ENCODE results near the gene UBASH3A. TPM values are rescaled to one million over a fixed set of nuclear protein-coding genes. Genes with fewer than 3 reads are reported as not detected.

Gene UBASH3A
- total RNA-seq, 5 donors from 2014 or later (not counting 1 experiment from before 2014, with no cell fraction given) = 59.1 to 98.8 (median 80.5) TPM

- Histone ChIP-seq H3K4me1 (ENCODE audit: control insufficient read depth in 1 of 2, extremely low read depth in 1 of 2, insufficient read depth in 2 of 2, low read length in 2 of 2) (peaks cover 5 to 8% of the 10 kb centered on the region in 2 experiments), H3K4me3 (ENCODE audit: control insufficient read depth in 1 of 2, extremely low read depth in 1 of 2, low read length in 1 of 2) (no peak overlapping the region), H3K36me3 (ENCODE audit: control insufficient read depth in 2 of 2, extremely low read depth in 1 of 2, insufficient read depth in 1 of 2, low read length in 1 of 2) (no peaks in the 10 kb centered on the region), H3K27me3 (replicated peaks in 1 of 2; ENCODE audit: control insufficient read depth in 2 of 2, extremely low read depth in 1 of 2, insufficient read depth in 2 of 2, low read length in 1 of 2) (peaks cover 0 to 40% of the 10 kb centered on the region in 2 experiments), H3K27ac (ENCODE audit: low read length) (no peak overlapping the region), H3K9me3 (no peaks in the 10 kb centered on the region)
- no peaks in the 10 kb centered on the region for H3K36me3 Mint-ChIP-seq
- ATAC-seq (replicated peaks in 1 of 4) (peak in 1 of 4 experiments; percentile 43), DNase-seq (peak in 1 of 35 experiments; percentile 23)
- H3K4me1 Mint-ChIP-seq = peaks cover 10 to 14% (median 12%) of the 10 kb centered on the region in 3 donors
- POLR2A ChIA-PET = no interaction called here
- no peaks in the 10 kb centered on the region for H3K9me3 Mint-ChIP-seq
- CTCF ChIA-PET = no interaction called here
- peaks cover 0 to 2% of the 10 kb centered on the region in 2 donors for H3K27me3 Mint-ChIP-seq
- peak overlapping the region in 1 of 2 donors; percentile 39 for H3K27ac Mint-ChIP-seq
- 60% methylated on average over 19 of the region's 25 CpGs for WGBS (ENCODE audit: insufficient coverage)
- no peak overlapping the region for H3K4me3 Mint-ChIP-seq
These were observed 30.4 kb upstream of the UBASH3A start for GRCh38 chr21:42373196-42373907.

GRCh38 chr21:42373908-42374455 is 29.7 kb upstream of the UBASH3A start:
- no peaks in the 10 kb centered on the region for H3K36me3 ChIP-seq (ENCODE audit: control insufficient read depth in 2 of 2, extremely low read depth in 1 of 2, insufficient read depth in 1 of 2, low read length in 1 of 2)
- H3K9me3 ChIP-seq = no peaks in the 10 kb centered on the region
- ATAC-seq (replicated peaks in 1 of 4) (no peak), DNase-seq (no peak)
- peaks cover 10 to 14% (median 12%) of the 10 kb centered on the region in 3 donors for H3K4me1 Mint-ChIP-seq
- peaks cover 0 to 2% of the 10 kb centered on the region in 2 donors for H3K27me3 Mint-ChIP-seq
- ChIA-PET CTCF (interaction anchor here in 1 of 2 donors (1.0 kb wide), 1 partner anchor 19 kb away, joined by 3 read pairs; no protein-coding TSS in a partner anchor), POLR2A (no interaction called here)
- H3K4me1 ChIP-seq (ENCODE audit: control insufficient read depth in 1 of 2, extremely low read depth in 1 of 2, insufficient read depth in 2 of 2, low read length in 2 of 2) = peaks cover 5 to 8% of the 10 kb centered on the region in 2 experiments
- 90% methylated on average over 15 of the region's 16 CpGs for WGBS (ENCODE audit: insufficient coverage)
- H3K9me3 Mint-ChIP-seq = no peaks in the 10 kb centered on the region
- no peak overlapping the region for H3K4me3 ChIP-seq (ENCODE audit: control insufficient read depth in 1 of 2, extremely low read depth in 1 of 2, low read length in 1 of 2)
- no peak overlapping the region for H3K27ac ChIP-seq (ENCODE audit: low read length)
- H3K36me3 Mint-ChIP-seq = no peaks in the 10 kb centered on the region
- no peak overlapping the region for H3K4me3 Mint-ChIP-seq
- H3K27me3 ChIP-seq (replicated peaks in 1 of 2; ENCODE audit: control insufficient read depth in 2 of 2, extremely low read depth in 1 of 2, insufficient read depth in 2 of 2, low read length in 1 of 2) = peaks cover 0 to 40% of the 10 kb centered on the region in 2 experiments
- H3K27ac Mint-ChIP-seq = no peak overlapping the region

DNA sequence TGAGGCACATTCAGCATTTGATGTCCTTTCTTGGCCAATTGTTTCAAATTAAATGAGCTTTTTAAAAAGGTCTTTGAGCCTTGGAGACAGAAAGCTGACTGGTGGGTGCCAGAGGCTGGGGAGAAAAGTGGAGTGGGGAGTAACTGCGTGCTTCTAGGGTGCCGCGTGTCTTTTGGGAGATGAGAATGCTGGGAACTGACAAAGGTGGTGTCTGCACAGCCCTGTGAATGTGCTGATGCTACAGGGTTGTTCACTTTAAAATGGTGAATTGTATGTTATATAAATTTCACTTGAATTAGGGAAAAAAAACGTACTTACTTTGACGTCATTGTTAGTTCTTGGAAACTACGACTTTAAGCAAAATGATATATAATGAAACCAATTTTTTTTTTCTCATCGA is 29.2 kb upstream of the UBASH3A start:
- H3K36me3 Mint-ChIP-seq = no peaks in the 10 kb centered on the region
- WGBS (ENCODE audit: insufficient coverage) = 83% methylated on average over 3 of the region's 7 CpGs
- peaks cover 0 to 2% of the 10 kb centered on the region in 2 donors for H3K27me3 Mint-ChIP-seq
- DNase-seq = no peak
- H3K27ac ChIP-seq (ENCODE audit: low read length) = no peak overlapping the region
- no peak overlapping the region for H3K27ac Mint-ChIP-seq
- no peaks in the 10 kb centered on the region for H3K9me3 Mint-ChIP-seq
- H3K4me1 Mint-ChIP-seq = peaks cover 10 to 14% (median 12%) of the 10 kb centered on the region in 3 donors
- H3K27me3 ChIP-seq (replicated peaks in 1 of 2; ENCODE audit: control insufficient read depth in 2 of 2, extremely low read depth in 1 of 2, insufficient read depth in 2 of 2, low read length in 1 of 2) = peaks cover 0 to 40% of the 10 kb centered on the region in 2 experiments
- ChIA-PET POLR2A (no interaction called here), CTCF (interaction anchor here in 1 of 2 donors (1.0 kb wide), 1 partner anchor 18 kb away, joined by 3 read pairs; no protein-coding TSS in a partner anchor)
- no peak overlapping the region for H3K4me3 ChIP-seq (ENCODE audit: control insufficient read depth in 1 of 2, extremely low read depth in 1 of 2, low read length in 1 of 2)
- ATAC-seq (replicated peaks in 1 of 4) = no peak
- peaks cover 5 to 8% of the 10 kb centered on the region in 2 experiments for H3K4me1 ChIP-seq (ENCODE audit: control insufficient read depth in 1 of 2, extremely low read depth in 1 of 2, insufficient read depth in 2 of 2, low read length in 2 of 2)
- H3K9me3 ChIP-seq = no peaks in the 10 kb centered on the region
- H3K4me3 Mint-ChIP-seq = no peak overlapping the region
- no peaks in the 10 kb centered on the region for H3K36me3 ChIP-seq (ENCODE audit: control insufficient read depth in 2 of 2, extremely low read depth in 1 of 2, insufficient read depth in 1 of 2, low read length in 1 of 2)

- ChIA-PET CTCF (interaction anchor here in 1 of 2 donors (0.5 to 1.0 kb wide), 3 partner anchors 18 to 612 kb away, joined by 3 read pairs; partner anchors contain the start of gene UBASH3A), POLR2A (interaction anchor here in 1 of 2 donors (0.6 kb wide), 1 partner anchor 743 kb away, joined by 12 read pairs; no protein-coding TSS in a partner anchor)
- Mint-ChIP-seq H3K27ac (no peak overlapping the region), H3K4me1 (peaks cover 10 to 14% (median 12%) of the 10 kb centered on the region in 3 donors), H3K4me3 (peak overlapping the region in 1 of 3 donors; percentile 17), H3K9me3 (no peaks in the 10 kb centered on the region), H3K27me3 (peaks cover 0 to 2% of the 10 kb centered on the region in 2 donors), H3K36me3 (no peaks in the 10 kb centered on the region)
- no peak overlapping the region for H3K4me3 ChIP-seq (ENCODE audit: control insufficient read depth in 1 of 2, extremely low read depth in 1 of 2, low read length in 1 of 2)
- H3K36me3 ChIP-seq (ENCODE audit: control insufficient read depth in 2 of 2, extremely low read depth in 1 of 2, insufficient read depth in 1 of 2, low read length in 1 of 2) = no peaks in the 10 kb centered on the region
- H3K27ac ChIP-seq (ENCODE audit: low read length) = no peak overlapping the region
- H3K9me3 ChIP-seq = no peaks in the 10 kb centered on the region
- H3K4me1 ChIP-seq (ENCODE audit: control insufficient read depth in 1 of 2, extremely low read depth in 1 of 2, insufficient read depth in 2 of 2, low read length in 2 of 2) = peaks cover 5 to 8% of the 10 kb centered on the region in 2 experiments
- H3K27me3 ChIP-seq (replicated peaks in 1 of 2; ENCODE audit: control insufficient read depth in 2 of 2, extremely low read depth in 1 of 2, insufficient read depth in 2 of 2, low read length in 1 of 2) = peaks cover 0 to 37% of the 10 kb centered on the region in 2 experiments
- WGBS (ENCODE audit: insufficient coverage) = 57% methylated on average over 17 of the region's 23 CpGs
- DNase-seq (no peak), ATAC-seq (replicated peaks in 1 of 4) (no peak)
These were observed 28.7 kb upstream of the UBASH3A start for GRCh38 chr21:42374864-42375499.

- POLR2A ChIA-PET = interaction anchor here in 1 of 2 donors (0.6 kb wide), 1 partner anchor 743 kb away, joined by 12 read pairs; no protein-coding TSS in a partner anchor
These were observed 28.2 kb upstream of the UBASH3A start for GRCh38 chr21:42375506-42375905.

GRCh38 chr21:42375966-42376337 is 27.8 kb upstream of the UBASH3A start:
- H3K4me3 Mint-ChIP-seq = no peak overlapping the region
- peaks cover 0 to 2% of the 10 kb centered on the region in 2 donors for H3K27me3 Mint-ChIP-seq
- POLR2A ChIA-PET = no interaction called here
- DNase-seq (no peak), ATAC-seq (replicated peaks in 1 of 4) (no peak)
- H3K27ac ChIP-seq (ENCODE audit: low read length) = no peak overlapping the region
- peaks cover 5 to 8% of the 10 kb centered on the region in 2 experiments for H3K4me1 ChIP-seq (ENCODE audit: control insufficient read depth in 1 of 2, extremely low read depth in 1 of 2, insufficient read depth in 2 of 2, low read length in 2 of 2)
- no peaks in the 10 kb centered on the region for H3K36me3 Mint-ChIP-seq
- H3K9me3 ChIP-seq = no peaks in the 10 kb centered on the region
- WGBS (ENCODE audit: insufficient coverage) = 82% methylated on average over 2 of the region's 3 CpGs
- CTCF ChIA-PET = no interaction called here
- no peak overlapping the region for H3K4me3 ChIP-seq (ENCODE audit: control insufficient read depth in 1 of 2, extremely low read depth in 1 of 2, low read length in 1 of 2)
- no peak overlapping the region for H3K27ac Mint-ChIP-seq
- H3K9me3 Mint-ChIP-seq = no peaks in the 10 kb centered on the region
- H3K4me1 Mint-ChIP-seq = peaks cover 10 to 14% (median 12%) of the 10 kb centered on the region in 3 donors
- peaks cover 0 to 28% of the 10 kb centered on the region in 2 experiments for H3K27me3 ChIP-seq (replicated peaks in 1 of 2; ENCODE audit: control insufficient read depth in 2 of 2, extremely low read depth in 1 of 2, insufficient read depth in 2 of 2, low read length in 1 of 2)
- H3K36me3 ChIP-seq (ENCODE audit: control insufficient read depth in 2 of 2, extremely low read depth in 1 of 2, insufficient read depth in 1 of 2, low read length in 1 of 2) = no peaks in the 10 kb centered on the region

More at GRCh38 chr21:42375506-42375905, 28.2 kb upstream of the UBASH3A start:
- no peaks in the 10 kb centered on the region for H3K9me3 Mint-ChIP-seq
- H3K4me3 ChIP-seq (ENCODE audit: control insufficient read depth in 1 of 2, extremely low read depth in 1 of 2, low read length in 1 of 2) = no peak overlapping the region
- DNase-seq = no peak
- peaks cover 0 to 32% of the 10 kb centered on the region in 2 experiments for H3K27me3 ChIP-seq (replicated peaks in 1 of 2; ENCODE audit: control insufficient read depth in 2 of 2, extremely low read depth in 1 of 2, insufficient read depth in 2 of 2, low read length in 1 of 2)
- whole genome bisulfite sequencing (ENCODE audit: insufficient coverage) = 90% methylated on average over 10 of the region's 11 CpGs
- no peaks in the 10 kb centered on the region for H3K36me3 ChIP-seq (ENCODE audit: control insufficient read depth in 2 of 2, extremely low read depth in 1 of 2, insufficient read depth in 1 of 2, low read length in 1 of 2)
- H3K4me1 Mint-ChIP-seq = peaks cover 10 to 14% (median 12%) of the 10 kb centered on the region in 3 donors
- no peaks in the 10 kb centered on the region for H3K9me3 ChIP-seq
- CTCF ChIA-PET = interaction anchor here in 1 of 2 donors (0.5 to 0.6 kb wide), 2 partner anchors 28 to 612 kb away, joined by 3 read pairs; partner anchors contain the start of gene UBASH3A
- no peaks in the 10 kb centered on the region for H3K36me3 Mint-ChIP-seq
- no peak overlapping the region for H3K27ac ChIP-seq (ENCODE audit: low read length)
- no peak overlapping the region for H3K27ac Mint-ChIP-seq
- H3K4me3 Mint-ChIP-seq = no peak overlapping the region
- H3K27me3 Mint-ChIP-seq = peaks cover 0 to 2% of the 10 kb centered on the region in 2 donors
- ATAC-seq (replicated peaks in 1 of 4) = no peak
- peaks cover 5 to 8% of the 10 kb centered on the region in 2 experiments for H3K4me1 ChIP-seq (ENCODE audit: control insufficient read depth in 1 of 2, extremely low read depth in 1 of 2, insufficient read depth in 2 of 2, low read length in 2 of 2)

Measured in T-cell (primary cell).